ENCODE results near the gene LIPC. TPM values are rescaled to one million over a fixed set of nuclear protein-coding genes. Genes with fewer than 3 reads are reported as not detected.

The LIPC gene
- total RNA-seq, 1 donor from 2014 or later, result not detected

- H3K4me1 Mint-ChIP-seq, result peaks cover 13% of the 10 kb centered on the region
- H3K9me3 Mint-ChIP-seq, result peaks cover 8% of the 10 kb centered on the region
- no peak for DNase-seq (ENCODE audit: low spot score in 2 of 2, unreplicated experiment in 2 of 2)
- H3K27ac Mint-ChIP-seq, result no peak overlapping the region
- no peaks in the 10 kb centered on the region for H3K27me3 Mint-ChIP-seq (ENCODE audit: low read depth)
- no peak overlapping the region for H3K4me3 Mint-ChIP-seq
- TF ChIP-seq CTCF (IDR thresholded peaks at IDR 0.05; ENCODE audit: unreplicated experiment), result no peak
- no peaks in the 10 kb centered on the region for H3K36me3 Mint-ChIP-seq
Measured at GRCh38 chr15:58558777-58559176, 127.0 kb downstream of the LIPC start.

DNA sequence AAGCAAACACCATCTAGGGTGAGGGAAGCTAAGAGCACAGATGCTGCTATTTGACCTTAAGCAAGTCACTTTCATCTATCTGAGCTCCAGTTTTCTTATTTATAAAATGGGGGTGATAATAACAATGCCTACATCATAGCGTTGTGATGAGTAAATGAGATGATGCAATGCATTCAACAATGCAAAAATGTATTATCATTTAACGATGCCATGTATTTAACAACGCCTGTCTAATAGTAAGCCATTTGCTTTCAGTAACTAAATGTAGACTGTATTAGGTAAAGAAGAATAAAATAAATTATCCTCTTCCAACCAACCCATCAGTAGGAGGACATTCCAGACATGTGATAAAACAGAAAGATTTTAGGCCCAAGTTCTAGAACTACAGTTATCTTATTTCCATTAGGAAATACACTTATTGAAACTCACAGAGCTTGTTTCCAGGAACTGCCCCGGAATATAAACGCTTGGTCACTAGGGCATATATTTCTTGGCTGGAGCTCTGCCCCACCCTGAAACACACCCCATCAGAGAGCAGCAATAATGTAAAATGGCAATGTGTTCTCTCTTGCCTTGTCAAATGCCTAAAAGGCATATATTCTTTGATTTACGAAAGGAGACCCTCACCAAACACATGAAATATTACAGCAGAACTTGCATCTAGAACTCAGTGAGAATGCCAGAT, 128.3 kb downstream of the LIPC start:
- no peak for TF ChIP-seq CTCF (IDR thresholded peaks at IDR 0.05; ENCODE audit: unreplicated experiment)
- DNase-seq (ENCODE audit: low spot score in 2 of 2, unreplicated experiment in 2 of 2), result no peak
- no peaks in the 10 kb centered on the region for H3K36me3 Mint-ChIP-seq
- H3K4me3 Mint-ChIP-seq, result no peak overlapping the region
- peaks cover 8% of the 10 kb centered on the region for H3K4me1 Mint-ChIP-seq
- H3K27ac Mint-ChIP-seq, result no peak overlapping the region
- H3K9me3 Mint-ChIP-seq, result peaks cover 8% of the 10 kb centered on the region
- no peaks in the 10 kb centered on the region for H3K27me3 Mint-ChIP-seq (ENCODE audit: low read depth)

DNA sequence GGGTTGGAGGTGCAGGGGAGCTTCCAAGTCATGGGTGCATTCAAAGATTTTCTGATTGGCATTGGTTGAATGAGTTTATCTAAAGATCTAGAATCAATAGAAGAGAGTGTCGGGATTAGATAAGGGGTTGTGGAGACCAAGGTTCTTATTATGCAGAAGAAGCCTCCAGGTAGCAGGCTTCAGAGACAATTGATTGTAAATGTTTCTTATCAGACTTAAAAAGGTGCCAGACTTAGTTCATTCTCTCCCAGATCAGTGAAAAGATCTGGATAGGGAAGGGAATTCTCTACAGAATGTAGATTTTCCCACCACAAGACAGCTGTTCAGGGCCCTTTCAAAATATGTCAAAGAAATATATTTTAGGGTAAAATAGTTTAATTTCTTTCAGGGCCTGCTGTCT, 129.5 kb downstream of the LIPC start:
- no peaks in the 10 kb centered on the region for H3K27me3 Mint-ChIP-seq (ENCODE audit: low read depth)

DNA sequence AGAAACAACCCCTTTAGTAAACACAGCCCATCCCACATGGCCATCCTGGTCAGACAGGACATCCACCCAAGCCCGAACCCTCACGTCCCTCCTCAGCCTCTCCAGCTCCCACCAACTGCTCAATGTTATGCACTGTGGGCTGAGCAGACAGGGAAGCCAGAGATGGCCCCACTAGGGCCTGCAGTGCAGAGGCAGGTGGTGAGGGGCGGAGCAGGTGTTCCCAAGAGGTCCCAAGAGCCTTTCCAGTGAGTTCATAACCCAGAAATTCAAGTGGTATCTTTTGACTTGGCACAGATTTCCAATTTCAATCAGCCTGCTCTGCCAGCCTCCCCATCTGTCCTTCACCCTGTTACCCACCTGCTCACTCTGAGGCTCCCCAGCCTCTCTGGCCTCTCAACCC, 130.3 kb downstream of the LIPC start:
- H3K4me3 Mint-ChIP-seq, result no peak overlapping the region
- no peak for TF ChIP-seq CTCF (IDR thresholded peaks at IDR 0.05; ENCODE audit: unreplicated experiment)
- no peaks in the 10 kb centered on the region for H3K27me3 Mint-ChIP-seq (ENCODE audit: low read depth)
- no peaks in the 10 kb centered on the region for H3K36me3 Mint-ChIP-seq
- H3K9me3 Mint-ChIP-seq, result peaks cover 8% of the 10 kb centered on the region
- no peaks in the 10 kb centered on the region for H3K4me1 Mint-ChIP-seq
- no peak overlapping the region for H3K27ac Mint-ChIP-seq
- no peak for DNase-seq (ENCODE audit: low spot score in 2 of 2, unreplicated experiment in 2 of 2)

More for the DNA sequence above, 129.5 kb downstream of the LIPC start:
- no peak for TF ChIP-seq CTCF (IDR thresholded peaks at IDR 0.05; ENCODE audit: unreplicated experiment)
- no peak overlapping the region for H3K27ac Mint-ChIP-seq
- no peak for DNase-seq (ENCODE audit: low spot score in 2 of 2, unreplicated experiment in 2 of 2)
- no peaks in the 10 kb centered on the region for H3K36me3 Mint-ChIP-seq
- H3K4me1 Mint-ChIP-seq, result peaks cover 3% of the 10 kb centered on the region
- peaks cover 8% of the 10 kb centered on the region for H3K9me3 Mint-ChIP-seq
- H3K4me3 Mint-ChIP-seq, result no peak overlapping the region

GRCh38 chr15:58564981-58565380, 133.2 kb downstream of the LIPC start:
- H3K4me3 Mint-ChIP-seq, result no peak overlapping the region
- H3K4me1 Mint-ChIP-seq, result peaks cover 3% of the 10 kb centered on the region
- H3K27ac Mint-ChIP-seq, result no peak overlapping the region
- no peaks in the 10 kb centered on the region for H3K36me3 Mint-ChIP-seq
- no peak for DNase-seq (ENCODE audit: low spot score in 2 of 2, unreplicated experiment in 2 of 2)
- TF ChIP-seq CTCF (IDR thresholded peaks at IDR 0.05; ENCODE audit: unreplicated experiment), result no peak
- H3K27me3 Mint-ChIP-seq (ENCODE audit: low read depth), result no peaks in the 10 kb centered on the region
- peaks cover 3% of the 10 kb centered on the region for H3K9me3 Mint-ChIP-seq

Measured in mesothelial cell of epicardium (in vitro differentiated cells).